CMK (cell line): ENCODE results near the gene RAB3IL1.

Experiments used
- DNase-seq: peaks from one replicate; pipeline ENCODE4 v3.0.0-alpha.2; 2010; ENCODE audit warnings: low read depth

RAB3IL1 gene

GRCh38 chr11:61952882-61953281 lies 35.5 kb upstream of the RAB3IL1 start:
- no peak for DNase-seq

GRCh38 chr11:61951484-61952135 lies 34.2 kb upstream of the RAB3IL1 start:
- no peak for DNase-seq

GRCh38 chr11:61950035-61950547 lies 32.7 kb upstream of the RAB3IL1 start, which contains the start of gene BEST1:
BEST1 (plus strand) TSS chr11:61950351; CDS start chr11:61951807, 1,456 bp downstream.
- no peak for DNase-seq

- DNase-seq = no peak
Measured at GRCh38 chr11:61949169-61950034, 32.0 kb upstream of the RAB3IL1 start.

DNA sequence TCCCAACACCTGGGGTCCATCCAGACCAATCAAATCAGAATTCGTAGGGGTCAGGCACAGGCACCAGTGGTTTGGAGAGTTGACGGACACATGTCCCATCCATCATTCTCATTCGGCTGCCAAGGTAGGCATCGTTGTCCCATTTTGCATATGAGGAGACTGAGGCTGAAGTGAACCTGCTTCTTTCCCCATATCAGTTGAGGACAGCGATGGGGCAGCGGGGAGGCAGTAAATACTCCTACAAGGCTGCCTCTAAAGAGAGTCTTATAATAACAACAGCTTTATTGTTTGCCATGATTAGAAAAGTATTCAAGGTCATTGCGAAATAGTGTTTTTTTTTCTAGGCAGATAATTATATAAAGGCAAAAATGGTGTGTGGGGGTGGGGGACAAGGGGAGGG lies 31.1 kb upstream of the RAB3IL1 start:
- no peak for DNase-seq

DNA sequence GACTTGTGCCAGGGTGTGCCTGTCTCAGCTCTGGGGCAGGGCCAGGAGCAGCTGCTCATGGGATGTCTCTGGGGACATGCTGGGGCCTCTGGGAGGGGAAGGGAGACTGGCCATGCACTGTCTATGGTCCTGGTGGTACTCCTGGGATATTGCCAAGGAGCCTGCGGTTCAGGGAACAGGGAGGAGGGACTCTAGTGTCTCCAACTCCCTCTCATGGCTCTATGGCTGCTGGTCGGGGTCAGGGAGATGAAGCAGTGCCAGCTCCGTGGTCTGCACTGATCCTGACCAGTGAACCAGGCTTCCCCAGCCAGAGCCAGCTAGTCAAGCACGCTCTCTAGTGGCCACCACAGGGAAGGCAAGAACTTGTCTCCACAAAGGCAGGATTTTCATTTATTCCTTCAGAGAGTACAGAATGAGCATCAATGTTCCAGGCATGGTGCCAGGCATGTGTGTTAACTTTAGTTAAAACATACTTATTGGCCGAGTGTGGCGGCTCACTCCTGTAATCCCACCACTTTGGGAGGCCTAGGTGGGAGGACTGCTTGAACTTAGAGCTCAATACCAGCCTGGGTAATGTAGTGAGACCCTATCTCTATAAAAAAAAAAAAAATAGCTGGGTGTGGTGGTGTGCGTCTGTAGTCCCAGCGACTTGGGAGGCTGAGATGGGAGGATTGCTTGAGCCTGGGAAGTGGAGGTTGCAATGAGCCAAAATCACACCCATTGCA lies 30.3 kb upstream of the RAB3IL1 start:
- peak; percentile 55 for DNase-seq

DNA sequence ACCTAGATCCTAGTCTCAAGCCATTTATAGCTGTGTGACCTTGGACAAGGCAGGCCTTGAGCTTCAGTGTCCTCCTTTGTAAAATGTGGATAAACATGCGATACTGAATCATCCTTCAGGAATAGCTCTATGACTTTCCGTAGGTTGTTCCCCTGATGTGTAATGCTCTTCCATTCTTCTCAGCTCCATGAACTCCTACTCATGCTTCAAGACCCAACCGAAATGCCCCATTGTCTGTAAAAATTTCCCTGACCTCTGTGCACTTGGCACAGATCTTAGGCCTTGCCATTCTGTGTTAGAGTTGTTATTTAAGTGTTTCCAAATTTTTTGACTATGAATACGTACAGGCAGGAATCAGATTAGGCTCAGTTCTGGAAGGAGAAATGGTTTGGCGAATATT lies 29.5 kb upstream of the RAB3IL1 start:
- no peak for DNase-seq

DNA sequence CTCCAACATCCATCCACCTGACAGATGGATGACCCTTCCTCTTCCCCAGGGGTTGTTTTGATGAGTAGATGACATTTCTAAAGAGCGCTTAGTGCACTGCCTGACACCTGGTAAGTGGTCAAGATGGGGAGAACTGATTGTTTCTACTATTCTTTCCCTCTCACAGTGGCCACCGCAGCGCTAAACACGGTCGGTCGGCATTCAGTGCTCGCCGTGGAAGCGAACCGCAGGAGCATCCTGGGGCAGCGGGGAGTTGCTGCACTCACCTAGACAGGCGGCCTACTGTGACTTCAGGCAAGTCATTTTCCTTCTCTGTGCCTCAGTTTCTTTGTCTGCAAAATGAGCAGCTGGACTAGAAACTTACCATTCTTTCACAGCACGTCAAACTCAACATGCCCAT lies 27.8 kb upstream of the RAB3IL1 start:
- DNase-seq = no peak

DNA sequence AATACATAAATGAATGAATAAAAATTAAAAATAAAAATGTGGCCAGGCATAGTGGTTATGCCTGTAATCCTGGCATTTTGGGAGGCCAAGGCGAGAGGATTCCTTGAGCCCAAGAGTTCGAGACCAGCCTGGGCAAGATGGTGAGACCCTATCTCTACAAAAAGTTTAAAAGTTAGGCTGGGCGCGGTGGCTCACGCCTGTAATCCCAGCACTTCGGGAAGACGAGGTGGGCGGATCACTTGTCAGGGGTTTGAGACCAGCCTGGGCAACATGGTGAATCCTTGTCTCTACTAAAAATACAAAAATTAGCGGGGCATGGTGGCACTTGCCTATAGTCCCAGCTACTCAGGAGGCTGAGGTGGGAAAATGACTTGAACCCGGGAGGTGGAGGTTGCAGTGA lies 23.1 kb upstream of the RAB3IL1 start:
- no peak for DNase-seq

- no peak for DNase-seq
Measured at GRCh38 chr11:61935861-61936260, 18.5 kb upstream of the RAB3IL1 start.

DNA sequence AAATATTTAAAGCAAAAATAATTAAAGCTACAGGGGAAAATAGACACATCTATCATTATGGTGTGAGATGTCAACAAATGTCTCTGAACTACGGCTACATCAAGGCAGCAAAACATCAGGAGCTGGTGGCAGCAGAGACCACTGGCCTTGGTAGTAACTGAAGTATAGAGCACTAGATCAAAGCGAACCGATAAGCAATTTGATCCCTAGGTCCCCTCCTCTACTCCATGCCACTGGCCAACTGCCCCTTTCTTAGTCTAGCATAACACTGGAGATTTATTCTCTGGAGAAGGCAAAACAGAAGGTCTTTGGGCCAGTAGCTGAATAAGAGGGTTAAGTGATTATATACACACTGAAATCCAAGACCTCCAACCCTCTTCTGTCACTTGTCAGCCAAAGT lies 13.6 kb upstream of the RAB3IL1 start:
- no peak for DNase-seq

- no peak for DNase-seq
Measured at GRCh38 chr11:61928606-61929005, 11.2 kb upstream of the RAB3IL1 start.

GRCh38 chr11:61927501-61927900 lies 10.1 kb upstream of the RAB3IL1 start:
- no peak for DNase-seq

GRCh38 chr11:61926235-61926634 lies 8.9 kb upstream of the RAB3IL1 start:
- no peak for DNase-seq

GRCh38 chr11:61925736-61926135 lies 8.4 kb upstream of the RAB3IL1 start:
- no peak for DNase-seq

DNA sequence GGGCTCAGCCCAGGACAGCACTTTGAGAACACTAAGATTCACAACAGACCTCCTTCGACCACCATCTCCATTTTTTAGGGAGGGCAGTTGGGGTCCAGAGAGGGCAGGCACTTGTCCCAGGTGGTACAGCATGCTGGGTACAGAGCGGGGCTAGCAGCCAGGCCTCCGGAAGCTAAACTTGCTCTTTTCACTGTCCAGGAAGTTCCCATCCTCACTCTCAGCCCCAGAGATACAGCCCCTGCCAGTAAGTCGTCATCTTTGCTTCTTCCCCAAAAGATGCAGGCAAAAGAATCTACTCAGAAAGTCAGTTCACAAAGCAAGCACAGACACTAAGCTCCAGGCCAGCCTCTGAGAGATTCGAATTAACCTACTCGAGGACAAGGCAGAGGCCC lies 6.7 kb upstream of the RAB3IL1 start:
- DNase-seq = no peak

- DNase-seq = no peak
Measured at GRCh38 chr11:61923166-61924063, 6.0 kb upstream of the RAB3IL1 start.

DNA sequence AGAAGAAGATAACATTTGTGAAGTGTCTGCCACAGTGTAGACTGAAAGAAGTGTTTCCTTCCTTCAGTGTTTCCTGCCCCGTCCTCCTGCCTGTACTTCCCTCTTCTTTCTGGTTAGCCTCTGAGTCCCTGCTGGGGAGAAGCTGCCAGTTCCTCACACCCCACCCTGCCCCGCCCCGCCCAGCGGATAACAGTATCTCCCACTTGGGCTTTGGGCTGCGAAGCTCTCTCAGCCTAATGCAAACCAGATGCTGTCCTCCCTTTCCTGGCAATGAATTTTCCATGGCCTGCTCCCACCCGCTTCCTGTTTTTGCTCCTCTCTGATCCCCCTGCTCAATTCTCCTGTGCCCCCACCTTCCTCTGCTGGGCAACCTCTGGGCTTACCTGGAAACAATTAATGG lies 5.2 kb upstream of the RAB3IL1 start:
- no peak for DNase-seq

GRCh38 chr11:61921446-61921845 lies 4.1 kb upstream of the RAB3IL1 start:
- no peak for DNase-seq

GRCh38 chr11:61919705-61920631 lies 2.6 kb upstream of the RAB3IL1 start:
- no peak for DNase-seq
